GM21737 (cell line): ENCODE data around the gene KMT2A.
"Not testable (repeated sequence)": the region's sequence is repeated elsewhere in the genome, so short reads cannot be mapped to it uniquely, and the experiment has no call there.

Experiments used
- ATAC-seq: cut with Tn5 transposase; IDR thresholded peaks from one replicate; pipeline ENCODE4 v1.9.1; 2021; ENCODE audit warnings: mild to moderate bottlenecking, moderate library complexity; ENCODE audit not compliant: unreplicated experiment

KMT2A gene

DNA sequence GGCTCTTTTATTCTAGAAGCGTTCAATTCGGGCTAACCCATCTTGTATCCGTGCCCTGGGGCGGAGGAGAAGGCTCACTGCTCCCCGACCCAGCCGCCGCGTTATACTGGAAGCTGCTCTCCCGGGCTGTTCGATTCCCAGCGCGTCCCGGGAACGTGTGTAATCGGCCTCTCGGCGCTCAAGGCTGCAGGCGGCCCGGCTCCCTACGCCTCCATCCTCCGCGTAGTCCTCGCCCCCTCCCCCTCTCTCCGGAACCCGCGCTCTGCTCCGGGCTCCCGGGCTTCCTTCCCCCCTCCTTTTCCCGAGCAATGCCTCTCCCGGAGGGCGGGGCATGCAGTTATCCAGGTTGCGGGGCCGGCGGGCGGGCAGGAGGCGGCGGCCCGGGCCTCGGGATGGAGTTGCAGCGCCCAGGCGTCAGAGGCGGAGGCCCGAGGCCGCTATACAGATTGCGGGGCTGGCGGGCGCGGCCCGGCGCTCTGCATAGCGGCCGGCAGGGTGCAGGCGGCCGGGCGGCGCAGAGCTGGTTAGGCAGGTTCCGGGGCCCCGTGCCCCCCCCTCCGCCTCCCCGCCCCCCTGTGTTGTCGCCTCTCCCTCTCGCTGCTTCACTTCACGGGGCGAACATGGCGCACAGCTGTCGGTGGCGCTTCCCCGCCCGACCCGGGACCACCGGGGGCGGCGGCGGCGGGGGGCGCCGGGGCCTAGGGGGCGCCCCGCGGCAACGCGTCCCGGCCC, at the start of gene KMT2A:
TSS of gene KMT2A (plus strand) at position 600 of the 732 bp plus-strand sequence. CDS start at position 621, 21 bp downstream.
- peak; percentile 56 for ATAC-seq

- no peak for ATAC-seq
Measured at GRCh38 chr11:118396097-118396501, 40.2 kb upstream of the KMT2A start.

DNA sequence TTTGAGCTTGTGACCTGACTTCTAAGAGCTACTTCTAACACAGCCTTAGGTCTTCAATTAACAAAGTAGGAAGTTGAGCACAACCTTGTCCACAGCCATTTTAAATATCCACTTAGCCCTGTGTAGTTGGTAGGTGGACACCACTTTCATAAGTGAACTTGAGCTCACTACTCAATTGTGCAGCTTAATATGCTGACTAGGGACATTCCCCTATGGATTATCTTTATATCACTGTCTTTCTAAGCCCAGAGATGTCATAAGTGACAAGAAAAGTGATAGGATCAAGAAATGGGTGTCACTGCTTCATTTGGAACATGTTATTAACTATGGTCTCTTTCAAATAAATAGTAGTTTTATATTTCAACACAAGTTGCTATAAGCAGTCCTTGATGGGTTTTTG, 38.8 kb upstream of the KMT2A start:
- no peak for ATAC-seq

GRCh38 chr11:118398791-118399559, 37.3 kb upstream of the KMT2A start:
- peak; percentile 38 for ATAC-seq

GRCh38 chr11:118401151-118401879, 35.0 kb upstream of the KMT2A start, which contains the start of gene ATP5MG:
TSS of gene ATP5MG (plus strand) at chr11:118401606. CDS start at chr11:118401666, 60 bp downstream.
- peak; percentile 52 for ATAC-seq

DNA sequence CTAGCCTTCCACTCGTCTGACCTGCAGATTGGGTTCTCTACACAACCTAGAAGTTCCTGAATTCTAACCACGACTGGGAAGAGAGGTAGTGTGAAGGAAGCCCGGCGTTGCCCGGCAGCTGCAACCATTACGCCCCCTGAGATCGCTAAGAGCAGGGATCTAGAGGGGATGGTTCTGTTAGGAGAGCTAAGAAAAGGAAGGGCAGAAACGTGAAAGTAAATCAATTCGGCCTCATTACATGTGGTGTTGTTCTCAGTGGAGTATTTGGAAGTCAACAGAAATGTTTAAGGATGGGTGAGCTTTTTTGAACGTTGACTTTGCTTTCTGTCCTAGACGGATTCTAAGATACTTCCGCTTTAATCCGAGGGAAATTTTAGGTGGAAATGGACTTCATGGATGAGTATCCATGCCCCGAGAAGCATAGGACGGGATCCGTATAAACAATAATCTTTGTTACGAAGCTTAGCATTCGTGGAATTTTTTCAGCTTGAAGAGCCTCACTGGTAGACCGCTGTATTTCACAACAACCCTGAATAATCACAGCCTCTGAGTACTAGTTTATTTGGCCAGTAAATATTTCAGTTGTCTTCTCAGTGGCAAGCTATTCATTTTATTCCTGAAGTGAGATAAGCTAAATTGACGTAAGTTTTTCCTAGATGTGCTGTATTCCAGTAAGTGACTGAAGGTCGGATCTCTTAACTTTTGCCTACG, 34.3 kb upstream of the KMT2A start:
- ATAC-seq = no peak

DNA sequence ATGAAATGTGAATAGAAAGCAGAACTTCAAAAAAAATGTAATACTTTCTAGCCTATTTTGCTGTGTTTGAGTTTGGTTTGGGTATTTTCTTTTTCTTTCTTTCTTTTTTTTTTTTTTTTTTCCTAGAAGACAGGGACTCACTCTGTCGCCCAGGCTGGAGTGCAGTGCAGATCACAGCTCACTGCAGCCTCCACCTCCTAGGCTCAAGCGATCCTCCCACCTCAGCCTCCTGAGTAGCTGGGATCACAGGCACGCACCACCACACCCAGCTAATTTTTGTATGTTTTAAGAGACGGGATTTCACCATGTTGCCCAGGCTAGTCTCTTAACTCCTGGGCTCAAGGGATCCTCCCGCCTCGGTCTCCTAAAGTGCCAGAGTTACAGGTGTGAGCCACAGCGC, 33.7 kb upstream of the KMT2A start:
- ATAC-seq = not testable (repeated sequence)

- ATAC-seq = no peak
Measured at GRCh38 chr11:118406599-118407166, 29.6 kb upstream of the KMT2A start.

- peak; percentile 55 for ATAC-seq
Measured at GRCh38 chr11:118410055-118410745, 26.1 kb upstream of the KMT2A start.

DNA sequence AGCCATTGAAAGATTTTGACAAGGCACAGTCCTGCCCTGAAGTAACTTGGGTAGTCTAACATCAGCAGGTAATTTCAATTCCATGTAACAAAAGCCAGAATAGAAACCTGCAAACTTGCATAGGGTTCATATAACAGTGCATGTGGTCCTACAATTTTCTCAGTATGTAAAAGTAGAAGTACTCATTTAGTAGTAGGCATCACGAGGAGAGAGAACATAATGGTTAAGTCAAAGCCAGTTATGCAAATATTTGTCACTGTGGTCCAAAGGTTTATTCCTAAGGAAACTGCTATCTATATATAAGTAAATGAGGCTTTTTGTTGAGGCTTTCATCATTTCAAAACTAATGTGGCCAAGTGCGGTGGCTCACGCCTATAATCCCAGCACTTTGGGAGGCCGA, 24.8 kb upstream of the KMT2A start:
- no peak for ATAC-seq

GRCh38 chr11:118412921-118413320, 23.4 kb upstream of the KMT2A start:
- ATAC-seq = no peak

DNA sequence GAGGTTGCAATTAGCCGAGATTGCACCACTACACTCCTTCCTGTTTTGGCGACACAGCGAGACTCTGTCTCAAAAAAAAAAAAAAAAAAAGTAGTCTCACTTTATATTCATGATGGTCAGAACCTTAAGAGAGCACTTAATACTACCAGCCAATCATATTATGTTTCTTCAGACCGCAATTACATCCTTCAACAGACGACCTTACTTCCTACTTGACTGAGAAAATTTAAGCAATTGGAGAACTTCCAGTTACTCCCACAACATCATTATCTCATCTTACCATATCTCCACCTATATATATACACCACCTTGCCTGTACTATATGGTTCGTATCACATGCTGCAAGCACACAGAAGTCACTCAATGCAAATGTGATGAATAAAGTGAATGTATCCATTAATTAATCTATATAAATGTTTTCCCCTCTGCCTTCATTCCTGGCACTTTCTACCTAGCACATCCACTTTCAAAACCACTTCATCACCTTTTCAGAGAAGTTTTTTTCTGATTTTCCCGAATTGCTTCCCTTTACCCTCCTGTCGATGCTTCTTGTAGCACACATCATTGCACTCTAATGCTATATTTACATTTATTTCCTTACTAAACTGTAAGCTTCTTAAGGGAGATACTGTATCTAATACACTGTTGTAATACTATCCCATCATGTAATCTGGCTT, 21.1 kb upstream of the KMT2A start:
- ATAC-seq = no peak

- ATAC-seq = no peak
Measured at GRCh38 chr11:118415739-118416068, 20.6 kb upstream of the KMT2A start.

GRCh38 chr11:118416900-118417299, 19.4 kb upstream of the KMT2A start:
- not testable (repeated sequence) for ATAC-seq

DNA sequence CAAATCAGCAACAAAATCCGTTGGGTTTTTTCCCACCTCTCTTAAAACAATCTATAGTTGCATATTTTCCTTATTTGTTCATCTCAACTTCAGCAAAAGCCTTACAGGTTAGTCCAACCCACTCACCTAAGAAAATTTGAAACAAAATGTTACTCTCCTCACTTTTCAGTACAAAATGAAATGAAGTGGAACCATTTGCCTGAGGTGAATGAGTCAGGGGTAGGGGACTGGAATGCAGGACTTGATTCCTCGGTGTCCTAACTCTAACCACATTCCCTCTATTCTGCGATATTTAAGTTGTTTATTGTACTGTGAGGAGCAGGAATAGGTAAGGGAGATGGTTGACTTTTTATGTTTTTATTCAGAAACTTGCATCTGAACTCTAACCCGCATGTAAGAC, 18.5 kb upstream of the KMT2A start:
- ATAC-seq = no peak

- ATAC-seq = no peak
Measured at GRCh38 chr11:118418766-118419165, 17.5 kb upstream of the KMT2A start.

- ATAC-seq = no peak
Measured at GRCh38 chr11:118427707-118428106, 8.6 kb upstream of the KMT2A start.

DNA sequence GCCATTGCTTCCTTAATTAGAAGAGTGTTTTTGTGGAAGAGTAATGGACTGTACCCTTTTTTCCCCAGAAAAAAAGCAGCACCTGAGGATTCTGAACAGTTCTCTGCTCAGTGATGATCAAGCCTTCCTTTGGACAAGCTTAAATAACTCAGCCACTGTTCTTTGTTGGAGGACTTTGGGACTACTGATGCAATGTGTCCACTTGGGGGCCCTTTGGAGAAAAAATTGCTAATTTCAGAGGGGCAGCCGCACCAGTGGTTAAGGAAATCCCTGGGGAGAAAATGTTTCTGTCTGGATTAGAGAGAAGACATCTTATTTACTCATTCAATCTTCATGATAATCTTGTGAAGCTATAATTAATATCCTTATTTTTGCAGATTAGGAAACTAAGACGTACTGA, 5.3 kb upstream of the KMT2A start:
- ATAC-seq = no peak

DNA sequence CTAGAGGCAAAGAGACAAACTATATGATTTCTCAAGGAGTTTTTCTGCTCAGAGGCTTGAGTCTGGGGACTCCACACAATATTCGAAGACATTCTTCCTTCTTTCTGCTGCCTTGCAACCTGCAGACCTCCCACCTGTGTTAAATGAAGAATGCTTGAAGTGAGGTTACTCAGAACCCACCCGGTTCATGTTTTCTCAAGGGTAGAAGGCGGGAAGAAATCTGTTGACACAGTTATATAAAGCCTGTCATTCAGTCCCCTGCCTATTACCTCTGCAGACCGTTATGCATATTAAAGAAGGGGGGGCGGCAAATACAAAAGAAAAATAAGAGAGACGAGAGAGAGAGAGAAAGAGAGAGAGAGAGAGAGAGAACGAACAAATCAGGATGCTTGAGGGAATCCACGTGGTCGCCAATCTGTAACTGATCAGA, 2.2 kb upstream of the KMT2A start:
- no peak for ATAC-seq
